Endodermal cell (in vitro differentiated cells): ENCODE results near the gene EXD2. TPM values are rescaled to one million over a fixed set of nuclear protein-coding genes. Genes with fewer than 3 reads are reported as not detected.

Source experiments
- DNase-seq: peaks from one replicate; pipeline ENCODE4 v3.0.0-alpha.2; 2017
- H3K27ac ChIP-seq: 2 replicates; pipeline ENCODE4 v1.5.1; 2013; ENCODE audit warnings: mild to moderate bottlenecking, low read depth, low read length, moderate library complexity
- H3K27me3 ChIP-seq: 2 replicates; pipeline ENCODE4 v1.6.1; 2013; ENCODE audit warnings: mild to moderate bottlenecking, low read length, moderate library complexity; ENCODE audit not compliant: insufficient read depth, control insufficient read depth, poor library complexity, severe bottlenecking
- H3K36me3 ChIP-seq: 2 replicates; pipeline ENCODE4 v1.7.0; 2013; ENCODE audit warnings: mild to moderate bottlenecking, low read length, moderate library complexity; ENCODE audit not compliant: control insufficient read depth, insufficient read depth
- H3K4me1 ChIP-seq: one replicate; pipeline ENCODE4 v1.7.0; 2013; ENCODE audit warnings: low read length; ENCODE audit not compliant: control insufficient read depth, insufficient read depth
- H3K4me3 ChIP-seq: 2 replicates; pipeline ENCODE4 v1.5.1; 2013; ENCODE audit warnings: mild to moderate bottlenecking, low read length, moderate library complexity
- H3K9ac ChIP-seq: 2 replicates; pipeline ENCODE4 v1.6.1; 2013; ENCODE audit warnings: mild to moderate bottlenecking, low read length, moderate library complexity; ENCODE audit not compliant: poor library complexity, severe bottlenecking; ENCODE audit errors: extremely low read depth
- H3K9me3 ChIP-seq: 2 replicates; pipeline ENCODE4 v1.6.1; 2013; ENCODE audit warnings: mild to moderate bottlenecking, low read length, moderate library complexity; ENCODE audit not compliant: control insufficient read depth
- H3K27ac Mint-ChIP-seq: 2 replicates; pipeline ENCODE4 v1.8.0; 2020; ENCODE audit warnings: mixed read lengths
- H3K27me3 Mint-ChIP-seq: 2 replicates; pipeline ENCODE4 v1.8.0; 2021; ENCODE audit warnings: mild to moderate bottlenecking, mixed read lengths; ENCODE audit not compliant: insufficient read depth
- H3K36me3 Mint-ChIP-seq: 2 replicates; pipeline ENCODE4 v1.8.0; 2020; ENCODE audit warnings: low read depth, mixed read lengths
- H3K4me1 Mint-ChIP-seq: 2 replicates; pipeline ENCODE4 v1.8.0; 2020; ENCODE audit warnings: mixed read lengths
- H3K4me3 Mint-ChIP-seq: 2 replicates; pipeline ENCODE4 v1.8.0; 2020; ENCODE audit warnings: mild to moderate bottlenecking, moderate library complexity, mixed read lengths
- H3K9me3 Mint-ChIP-seq: 2 replicates; pipeline ENCODE4 v1.8.0; 2020; ENCODE audit warnings: mild to moderate bottlenecking, mixed read lengths
- CTCF ChIP-seq: fragments of 200-600 bp; sonication (generic); conservative IDR thresholded peaks from 2 replicates; pipeline ENCODE4 v1.5.0; 2021; ENCODE audit warnings: antibody characterized with exemption, mild to moderate bottlenecking
- WGBS, 2 experiments: methylation state at CpG; one replicate each; pipeline versions ENCODE4 v1.1.5 to v1.1.7; 2013; ENCODE audit warnings: missing lambda C conversion rate in 2 of 2, mixed read lengths in 1 of 2; ENCODE audit not compliant: insufficient coverage in 1 of 2, insufficient read length in 1 of 2; 5-methylcytosine and 5-hydroxymethylcytosine counted together
- long read RNA-seq, 4 experiments: library from polyadenylated mRNA in 2 of 4; library from RNA in 1 of 4; library from capped mRNA in 1 of 4; stranded (forward) in 3 of 4; unstranded in 1 of 4; transcript quantifications; one replicate each; pipeline ENCODE4 v2.0.0, GENCODE V29; 2020 to 2021; ENCODE audit warnings: inconsistent platforms in 1 of 4
- polyA plus RNA-seq, 2 experiments: library from polyadenylated mRNA; stranded (reverse); fragments of 50-300 nt; gene quantifications; one replicate each; pipeline ENCODE4 v1.2.3, GENCODE V29; 2013
- total RNA-seq, 2 donors: library from RNA; stranded (reverse); fragmentation: NEBNext Ultra II Directional in 1 of 2; extraction: Animal tissue kit (Norgen Biotek cat#: 25700) in 1 of 2; gene quantifications; 2 replicates in 1 of 2; 3 replicates in 1 of 2; pipeline ENCODE4 v1.2.1, GENCODE V29; 2021

The EXD2 gene
- 10 to 100 TPM; 26.9 to 27.2 TPM for total RNA-seq
- polyA plus RNA-seq (2013, experiment 1 of 2): 22.1 TPM
- 19.6 TPM for polyA plus RNA-seq (2013, experiment 2 of 2)
- long read RNA-seq, experiment 1, partial matches to known transcripts: 9 of 15 reads
- long read RNA-seq, experiment 1, other reads (novel, unspliced or antisense): 5 of 15 reads
- long read RNA-seq, experiment 2, full-length matches to known transcripts: 22 of 83 reads
- long read RNA-seq, experiment 2, partial matches to known transcripts: 32 of 83 reads
- long read RNA-seq, experiment 2, other reads (novel, unspliced or antisense): 29 of 83 reads
- long read RNA-seq, experiment 3, full-length matches to known transcripts: 41 of 158 reads
- long read RNA-seq, experiment 3, partial matches to known transcripts: 100 of 158 reads
- long read RNA-seq, experiment 3, other reads (novel, unspliced or antisense): 17 of 158 reads
- long read RNA-seq, experiment 4, partial matches to known transcripts: 5 of 16 reads
- long read RNA-seq, experiment 4, other reads (novel, unspliced or antisense): 11 of 16 reads

DNA sequence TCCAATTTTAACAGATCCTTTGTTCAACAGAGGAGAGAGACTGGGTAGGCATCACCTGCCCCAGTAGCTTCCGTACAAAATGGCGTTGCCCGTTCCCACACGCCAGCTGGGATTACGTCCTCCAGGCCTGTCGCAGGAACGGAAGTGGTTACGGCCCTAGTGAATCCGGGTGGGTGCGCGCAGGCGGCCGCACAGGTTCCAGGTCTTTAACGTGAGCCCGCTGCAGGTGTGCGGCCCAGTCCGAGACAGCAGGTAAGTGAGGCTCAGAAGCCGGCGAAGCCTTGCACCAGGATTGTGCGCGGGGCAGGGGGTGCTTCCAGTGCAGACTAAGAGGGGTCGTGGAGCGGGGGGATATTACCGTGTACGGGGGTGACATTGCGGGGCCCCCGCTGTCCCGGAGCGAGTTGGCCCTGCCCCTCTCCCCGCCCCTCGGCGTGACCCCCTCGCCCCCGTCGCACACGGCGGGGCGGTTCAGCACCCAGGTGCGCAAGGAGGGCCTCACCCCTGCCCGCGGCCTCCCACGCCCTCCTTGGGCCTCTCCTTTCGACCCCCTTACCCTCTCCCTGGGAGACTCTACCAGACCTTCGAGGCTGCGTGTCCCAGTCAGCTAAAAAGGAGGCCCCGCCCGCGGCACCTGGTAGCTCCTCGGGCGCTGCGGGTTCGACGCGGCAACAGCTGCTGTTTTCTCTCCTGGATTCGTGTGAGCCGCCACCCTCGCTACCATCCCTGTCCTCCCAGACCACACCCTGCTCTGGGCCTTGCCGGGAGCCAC, at the start of gene EXD2:
TSS of gene EXD2 (plus strand) at position 159 of the 772 bp plus-strand sequence. CDS start 17,973 bp downstream, outside the sequence.
- Mint-ChIP-seq H3K36me3 (no peaks in the 10 kb centered on the region), H3K4me3 (peak within 1 kb of the TSS; percentile 85), H3K4me1 (peaks cover 7% of the 10 kb centered on the region), H3K27ac (peak within 1 kb of the TSS; percentile 96), H3K9me3 (no peaks in the 10 kb centered on the region), H3K27me3 (no peaks in the 10 kb centered on the region)
- Histone ChIP-seq H3K9ac (peak within 1 kb of the TSS; percentile 83), H3K4me1 (no peaks in the 10 kb centered on the region), H3K4me3 (peak within 1 kb of the TSS; percentile 90), H3K27me3 (no peaks in the 10 kb centered on the region), H3K9me3 (no peaks in the 10 kb centered on the region), H3K36me3 (no peaks in the 10 kb centered on the region), H3K27ac (peak within 1 kb of the TSS; percentile 61)
- TF ChIP-seq CTCF: no peak
- WGBS, 2 experiments: 0 to 1% methylated on average over 15 to 58 of the region's 58 CpGs
- DNase-seq: peak; percentile 97

DNA sequence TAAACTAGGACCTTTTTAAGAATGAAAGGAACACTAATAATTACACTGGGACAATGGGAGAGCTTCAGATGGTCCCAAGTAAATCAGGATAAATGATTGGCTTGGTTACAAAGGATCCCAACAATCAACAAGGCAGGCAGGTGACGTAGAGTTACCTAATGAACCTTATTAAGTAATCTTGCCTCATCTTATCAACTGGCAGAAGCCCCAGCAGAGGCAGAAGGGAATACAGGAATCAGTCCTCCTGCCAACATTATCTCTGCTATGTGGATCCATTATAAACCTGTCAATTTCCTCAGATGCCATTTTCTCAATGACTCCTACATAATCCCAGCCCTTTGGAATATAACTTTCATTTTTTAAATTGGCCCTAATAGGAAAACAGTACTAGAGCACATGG, 49.7 kb upstream of the EXD2 start:
- Histone ChIP-seq H3K27me3 (no peaks in the 10 kb centered on the region), H3K36me3 (peaks cover 35% of the 10 kb centered on the region), H3K9ac (peak overlapping the region; percentile 56), H3K4me1 (peaks cover 3% of the 10 kb centered on the region), H3K9me3 (no peaks in the 10 kb centered on the region), H3K4me3 (no peak overlapping the region), H3K27ac (no peak overlapping the region)
- Mint-ChIP-seq H3K9me3 (no peaks in the 10 kb centered on the region), H3K27me3 (no peaks in the 10 kb centered on the region), H3K27ac (peak overlapping the region; percentile 7), H3K36me3 (peaks cover 14% of the 10 kb centered on the region), H3K4me3 (no peak overlapping the region), H3K4me1 (peaks cover 50% of the 10 kb centered on the region)
- no peak for TF ChIP-seq CTCF
- no peak for DNase-seq
- 33 to 80% methylated on average over 1 of the region's 1 CpG for WGBS, 2 experiments

GRCh38 chr14:69142101-69142500, 49.2 kb upstream of the EXD2 start:
- H3K27me3 Mint-ChIP-seq: no peaks in the 10 kb centered on the region
- no peak overlapping the region for H3K4me3 Mint-ChIP-seq
- H3K27ac ChIP-seq: no peak overlapping the region
- peaks cover 3% of the 10 kb centered on the region for H3K4me1 ChIP-seq
- H3K36me3 ChIP-seq: peaks cover 35% of the 10 kb centered on the region
- H3K9ac ChIP-seq: peak overlapping the region; percentile 56
- no peaks in the 10 kb centered on the region for H3K9me3 ChIP-seq
- DNase-seq: no peak
- peak overlapping the region; percentile 79 for H3K27ac Mint-ChIP-seq
- H3K4me1 Mint-ChIP-seq: peaks cover 50% of the 10 kb centered on the region
- peak overlapping the region; percentile 55 for H3K4me3 ChIP-seq
- no peaks in the 10 kb centered on the region for H3K27me3 ChIP-seq
- H3K9me3 Mint-ChIP-seq: no peaks in the 10 kb centered on the region
- peaks cover 14% of the 10 kb centered on the region for H3K36me3 Mint-ChIP-seq
- TF ChIP-seq CTCF: no peak
- 83 to 85% methylated on average over 5 of the region's 5 CpGs for WGBS, 2 experiments
